ENCODE data around the gene SLC7A8. TPM values are rescaled to one million over a fixed set of nuclear protein-coding genes. Genes with fewer than 3 reads are reported as not detected.

SLC7A8 gene
- total RNA-seq, 2 experiments from 2014 or later, result 1.5 to 1.9 TPM

DNA sequence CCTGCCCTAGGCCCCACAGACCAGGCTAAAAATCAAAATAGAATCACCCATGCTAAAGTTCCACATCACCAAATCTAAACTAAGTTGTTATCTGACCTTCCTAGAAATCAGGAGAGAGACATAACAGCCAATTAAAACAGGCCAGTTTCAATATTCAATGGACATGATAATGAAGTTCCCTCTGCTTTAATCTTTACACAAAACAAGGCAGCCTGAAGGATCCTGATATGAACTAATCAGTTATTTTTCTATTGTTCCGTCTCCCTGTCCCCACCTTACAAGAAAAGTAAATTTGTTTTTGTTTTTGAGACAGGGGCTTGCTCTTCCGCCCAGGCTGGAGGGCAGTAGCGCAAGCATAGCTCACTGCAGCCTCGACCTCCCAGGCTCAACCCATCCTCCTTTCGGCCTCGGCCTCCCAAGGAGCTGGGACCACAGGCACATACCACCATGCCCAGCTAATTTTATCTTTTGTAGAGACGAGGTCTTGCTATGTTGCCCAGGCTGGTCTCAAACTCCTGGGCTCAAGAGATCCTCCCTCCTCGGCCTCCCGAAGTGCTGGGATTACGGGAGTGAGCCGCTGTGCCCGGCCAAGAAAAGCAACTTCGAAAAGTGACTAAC lies 59.0 kb downstream of the SLC7A8 start:
- intact Hi-C loops (cut with micrococcal nuclease), result loop anchor here (5.0 kb wide), 1 partner anchor 173 kb away; no protein-coding TSS in a partner anchor

DNA sequence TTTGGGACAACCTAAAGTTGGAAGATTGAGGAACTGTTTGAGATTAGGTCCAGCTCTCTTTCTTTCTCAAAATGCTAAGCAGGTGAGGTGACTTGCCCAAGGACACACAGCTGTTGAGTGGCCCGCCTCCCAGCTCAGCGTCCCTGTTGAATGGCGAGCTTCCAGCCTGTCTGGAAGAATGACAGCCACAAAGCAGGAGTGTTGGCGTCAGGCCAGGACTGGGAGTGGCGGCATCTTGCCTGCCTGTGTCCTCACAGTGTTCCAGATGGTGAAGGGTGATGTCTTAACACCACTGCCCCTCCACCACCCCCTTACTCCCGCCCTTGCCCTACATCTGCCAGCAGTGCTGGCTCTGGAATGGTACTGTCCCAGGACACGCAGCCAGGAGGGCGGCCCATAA lies 60.0 kb downstream of the SLC7A8 start:
- Mint-ChIP-seq H3K4me3 (no peak overlapping the region), H3K36me3 (ENCODE audit: low read depth) (no peaks in the 10 kb centered on the region), H3K27me3 (no peaks in the 10 kb centered on the region), H3K9me3 (no peaks in the 10 kb centered on the region), H3K27ac (no peak overlapping the region), H3K4me1 (ENCODE audit: low read depth) (peaks cover 29% of the 10 kb centered on the region)
- intact Hi-C loops (cut with micrococcal nuclease), result loop anchor here (5.0 kb wide), 1 partner anchor 174 kb away; no protein-coding TSS in a partner anchor
- ChIA-PET CTCF (interaction anchor here (1.0 to 13.3 kb wide), 3 partner anchors 46 to 62 kb away, joined by 3 to 290 read pairs (median 32); partner anchors contain the start of gene SLC7A8), POLR2A (interaction anchor here (0.7 kb wide), 1 partner anchor 58 kb away, joined by 3 read pairs; no protein-coding TSS in a partner anchor)
- no peak for ATAC-seq
- TF ChIP-seq, protein P1, sequence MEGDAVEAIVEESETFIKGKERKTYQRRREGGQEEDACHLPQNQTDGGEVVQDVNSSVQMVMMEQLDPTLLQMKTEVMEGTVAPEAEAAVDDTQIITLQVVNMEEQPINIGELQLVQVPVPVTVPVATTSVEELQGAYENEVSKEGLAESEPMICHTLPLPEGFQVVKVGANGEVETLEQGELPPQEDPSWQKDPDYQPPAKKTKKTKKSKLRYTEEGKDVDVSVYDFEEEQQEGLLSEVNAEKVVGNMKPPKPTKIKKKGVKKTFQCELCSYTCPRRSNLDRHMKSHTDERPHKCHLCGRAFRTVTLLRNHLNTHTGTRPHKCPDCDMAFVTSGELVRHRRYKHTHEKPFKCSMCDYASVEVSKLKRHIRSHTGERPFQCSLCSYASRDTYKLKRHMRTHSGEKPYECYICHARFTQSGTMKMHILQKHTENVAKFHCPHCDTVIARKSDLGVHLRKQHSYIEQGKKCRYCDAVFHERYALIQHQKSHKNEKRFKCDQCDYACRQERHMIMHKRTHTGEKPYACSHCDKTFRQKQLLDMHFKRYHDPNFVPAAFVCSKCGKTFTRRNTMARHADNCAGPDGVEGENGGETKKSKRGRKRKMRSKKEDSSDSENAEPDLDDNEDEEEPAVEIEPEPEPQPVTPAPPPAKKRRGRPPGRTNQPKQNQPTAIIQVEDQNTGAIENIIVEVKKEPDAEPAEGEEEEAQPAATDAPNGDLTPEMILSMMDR (IDR thresholded peaks at IDR 0.05), result no peak
- DNase-seq, result no peak

More for the DNA sequence above, 59.0 kb downstream of the SLC7A8 start:
- H3K36me3 Mint-ChIP-seq (ENCODE audit: low read depth), result no peaks in the 10 kb centered on the region
- H3K4me3 Mint-ChIP-seq, result no peak overlapping the region
- no peak overlapping the region for H3K27ac Mint-ChIP-seq
- ATAC-seq (no peak), DNase-seq (no peak)
- POLR2A ChIA-PET, result no interaction called here
- CTCF ChIA-PET, result interaction anchor here (0.8 to 13.3 kb wide), 2 partner anchors 56 to 61 kb away, joined by 3 to 290 read pairs; partner anchors contain the start of gene SLC7A8
- no peaks in the 10 kb centered on the region for H3K27me3 Mint-ChIP-seq
- H3K4me1 Mint-ChIP-seq (ENCODE audit: low read depth), result peaks cover 22% of the 10 kb centered on the region
- no peaks in the 10 kb centered on the region for H3K9me3 Mint-ChIP-seq
- TF ChIP-seq, protein P1 (IDR thresholded peaks at IDR 0.05), result no peak

DNA sequence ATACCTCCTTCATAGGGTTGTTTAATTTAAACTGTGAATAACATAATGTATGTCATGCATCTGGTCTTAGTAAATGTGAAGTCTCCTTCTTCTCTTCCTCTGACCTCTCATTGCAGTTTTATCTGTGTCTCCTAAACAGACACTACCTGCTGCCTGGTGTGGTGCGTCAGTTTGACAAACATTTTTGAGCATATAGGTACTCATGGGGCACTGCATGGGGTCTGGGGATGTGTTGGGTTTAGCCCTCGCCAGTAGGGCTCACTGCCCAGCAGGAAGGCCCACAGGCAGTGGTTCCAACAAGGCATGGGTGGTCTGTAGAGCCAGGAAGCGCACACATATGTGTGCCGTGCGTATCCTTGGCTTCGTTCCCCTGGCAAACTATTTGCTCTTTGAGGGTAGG lies 61.4 kb downstream of the SLC7A8 start:
- POLR2A ChIA-PET, result interaction anchor here (0.9 kb wide), 1 partner anchor 61 kb away, joined by 4 read pairs; the partner anchor contains the start of gene SLC7A8
- Mint-ChIP-seq H3K27me3 (no peaks in the 10 kb centered on the region), H3K4me3 (no peak overlapping the region), H3K27ac (no peak overlapping the region), H3K36me3 (ENCODE audit: low read depth) (no peaks in the 10 kb centered on the region), H3K9me3 (no peaks in the 10 kb centered on the region), H3K4me1 (ENCODE audit: low read depth) (peaks cover 39% of the 10 kb centered on the region)
- DNase-seq (no peak), ATAC-seq (no peak)
- TF ChIP-seq, protein P1 (IDR thresholded peaks at IDR 0.05), result no peak
- CTCF ChIA-PET, result interaction anchor here (1.0 to 13.3 kb wide), 18 partner anchors 8 to 257 kb away, joined by 3 to 290 read pairs (median 14); partner anchors contain the start of genes CIROP, PABPN1 and SLC7A8
- intact Hi-C loops (cut with micrococcal nuclease), result loop anchor here (5.0 kb wide), 1 partner anchor 175 kb away; no protein-coding TSS in a partner anchor

DNA sequence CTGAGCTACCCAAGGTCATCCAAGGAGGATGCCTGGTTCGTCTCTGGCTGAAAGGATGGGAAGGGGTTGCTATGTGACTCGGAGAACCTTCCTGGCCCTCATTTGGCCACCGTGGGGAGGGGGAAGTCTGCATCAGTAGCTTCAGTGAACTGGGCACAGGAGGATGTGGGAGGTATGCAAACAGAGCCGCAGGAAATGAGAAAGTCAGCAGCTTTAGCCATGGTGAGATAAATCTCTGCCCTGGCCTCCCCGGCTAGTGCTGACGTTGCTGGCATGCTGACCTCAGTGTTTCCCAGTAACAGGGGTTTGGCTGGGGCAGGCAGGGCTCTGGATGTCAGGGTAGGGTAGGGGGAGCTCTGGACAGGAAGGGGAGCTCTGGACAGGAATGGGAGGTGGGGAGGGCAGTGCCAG lies 62.1 kb downstream of the SLC7A8 start:
- Mint-ChIP-seq H3K4me1 (ENCODE audit: low read depth) (peaks cover 43% of the 10 kb centered on the region), H3K9me3 (no peaks in the 10 kb centered on the region), H3K36me3 (ENCODE audit: low read depth) (no peaks in the 10 kb centered on the region), H3K27ac (peak overlapping the region; percentile 29), H3K4me3 (no peak overlapping the region), H3K27me3 (no peaks in the 10 kb centered on the region)
- intact Hi-C loops (cut with micrococcal nuclease), result loop anchor here (1.0 to 5.0 kb wide), 2 partner anchors 66 to 176 kb away; no protein-coding TSS in a partner anchor
- peak; percentile 18 for DNase-seq
- CTCF ChIA-PET, result interaction anchor here (0.6 to 13.3 kb wide), 46 partner anchors 9 to 349 kb away, joined by 3 to 290 read pairs (median 6); partner anchors contain the start of genes ACIN1, C14orf119, CIROP and HOMEZ
- TF ChIP-seq, protein P1 (IDR thresholded peaks at IDR 0.05), result no peak
- peak; percentile 14 for ATAC-seq
- POLR2A ChIA-PET, result interaction anchor here (0.8 to 1.1 kb wide), 3 partner anchors 61 to 201 kb away, joined by 3 to 4 read pairs (median 3); partner anchors contain the start of gene SLC7A8
